HTERT RPE-1 (cell line): ENCODE measurements around the gene CFAP46.
"Not testable (repeated sequence)": the region's sequence is repeated elsewhere in the genome, so short reads cannot be mapped to it uniquely, and the experiment has no call there.

Experiments used
- in situ Hi-C: fragments of 300-500 bp; cut with MboI; formaldehyde crosslinking; loops from 4 replicates; pipeline ENCODE4 v1.14.3; 2020; ENCODE audit warnings: low sequenced_read_pairs

Gene CFAP46

GRCh38 chr10:132964707-132965410 is 22.5 kb upstream of the CFAP46 start:
- in situ Hi-C loops, result not testable (repeated sequence)

GRCh38 chr10:132964231-132964630 is 21.9 kb upstream of the CFAP46 start:
- in situ Hi-C loops, result no loop called here

- in situ Hi-C loops, result no loop called here
These were observed 21.1 kb upstream of the CFAP46 start for GRCh38 chr10:132963430-132963960.

- in situ Hi-C loops, result no loop called here
These were observed 20.5 kb upstream of the CFAP46 start for GRCh38 chr10:132962623-132963429.

GRCh38 chr10:132961787-132962622 is 19.6 kb upstream of the CFAP46 start:
- in situ Hi-C loops, result no loop called here

- in situ Hi-C loops, result no loop called here
These were observed 19.0 kb upstream of the CFAP46 start for GRCh38 chr10:132961420-132961786.

GRCh38 chr10:132960631-132961419 is 18.5 kb upstream of the CFAP46 start:
- in situ Hi-C loops, result no loop called here

- in situ Hi-C loops, result no loop called here
These were observed 17.7 kb upstream of the CFAP46 start for GRCh38 chr10:132960071-132960472.

- in situ Hi-C loops, result no loop called here
These were observed 17.2 kb upstream of the CFAP46 start for GRCh38 chr10:132959559-132959961.

- in situ Hi-C loops, result no loop called here
These were observed 16.7 kb upstream of the CFAP46 start for GRCh38 chr10:132958883-132959558.

GRCh38 chr10:132957981-132958882 is 15.9 kb upstream of the CFAP46 start:
- in situ Hi-C loops, result no loop called here

GRCh38 chr10:132957131-132957530 is 14.8 kb upstream of the CFAP46 start:
- in situ Hi-C loops, result no loop called here

GRCh38 chr10:132956259-132956658 is 13.9 kb upstream of the CFAP46 start:
- in situ Hi-C loops, result not testable (repeated sequence)

- in situ Hi-C loops, result no loop called here
These were observed 13.1 kb upstream of the CFAP46 start for GRCh38 chr10:132955479-132955878.

GRCh38 chr10:132953428-132953827 is 11.1 kb upstream of the CFAP46 start:
- in situ Hi-C loops, result no loop called here

- in situ Hi-C loops, result no loop called here
These were observed 9.6 kb upstream of the CFAP46 start for GRCh38 chr10:132951926-132952325.

GRCh38 chr10:132948351-132948750 is 6.0 kb upstream of the CFAP46 start:
- in situ Hi-C loops, result no loop called here

- in situ Hi-C loops, result no loop called here
These were observed 5.5 kb upstream of the CFAP46 start for GRCh38 chr10:132947843-132948242.
